HG03469 (cell line): Measurements from ENCODE around the gene MKNK2.

ENCODE experiments used
- ATAC-seq: cut with Tn5 transposase; IDR thresholded peaks from one replicate; pipeline ENCODE4 v1.9.1; 2021; ENCODE audit warnings: mild to moderate bottlenecking, moderate library complexity, moderate number of reproducible peaks; ENCODE audit not compliant: unreplicated experiment

MKNK2 gene

DNA sequence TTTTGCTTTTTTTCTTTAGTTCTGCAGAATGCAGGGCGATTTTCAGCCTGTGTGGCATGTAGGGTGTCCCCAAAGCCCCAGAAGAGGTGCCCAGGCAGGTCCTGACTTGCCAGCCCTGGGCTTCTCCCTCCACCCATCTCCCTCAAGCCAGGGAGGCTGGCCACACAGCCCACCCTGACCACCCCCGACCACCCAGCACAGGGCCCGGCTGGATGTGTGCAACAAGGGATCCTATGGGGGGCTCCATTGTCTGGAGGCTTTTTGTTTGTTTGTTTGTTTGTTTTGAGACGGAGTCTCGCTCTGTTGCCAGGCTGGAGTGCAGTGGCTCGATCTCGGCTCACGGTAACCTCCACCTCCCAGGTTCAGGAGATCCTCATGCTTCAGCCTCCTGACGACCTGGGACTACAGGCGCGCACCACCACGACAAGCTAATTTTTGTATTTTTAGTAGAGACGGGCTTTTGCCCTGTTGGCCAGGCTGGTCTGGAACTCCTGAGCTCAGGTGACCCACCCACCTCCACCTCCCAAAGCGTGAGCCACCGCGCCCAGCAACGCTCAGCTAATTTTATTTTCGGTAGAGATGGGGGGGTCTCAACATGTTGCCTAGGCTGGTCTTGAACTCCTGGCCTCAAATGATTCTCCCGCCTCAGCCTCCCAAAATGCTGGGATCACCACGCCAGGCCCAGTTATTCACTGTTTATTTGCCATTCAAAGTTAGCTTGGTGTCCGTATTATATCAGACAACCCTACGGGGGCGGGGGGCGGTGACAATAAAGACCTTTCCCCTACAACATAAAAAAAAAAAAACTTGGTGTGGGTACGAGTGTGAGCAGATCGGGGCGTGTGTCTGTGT, 7.8 kb upstream of the MKNK2 start:
- ATAC-seq, result no peak

- no peak for ATAC-seq
Observed at GRCh38 chr19:2057484-2058469, 6.7 kb upstream of the MKNK2 start.

- ATAC-seq, result no peak
Observed at GRCh38 chr19:2056837-2057192, 5.8 kb upstream of the MKNK2 start.

DNA sequence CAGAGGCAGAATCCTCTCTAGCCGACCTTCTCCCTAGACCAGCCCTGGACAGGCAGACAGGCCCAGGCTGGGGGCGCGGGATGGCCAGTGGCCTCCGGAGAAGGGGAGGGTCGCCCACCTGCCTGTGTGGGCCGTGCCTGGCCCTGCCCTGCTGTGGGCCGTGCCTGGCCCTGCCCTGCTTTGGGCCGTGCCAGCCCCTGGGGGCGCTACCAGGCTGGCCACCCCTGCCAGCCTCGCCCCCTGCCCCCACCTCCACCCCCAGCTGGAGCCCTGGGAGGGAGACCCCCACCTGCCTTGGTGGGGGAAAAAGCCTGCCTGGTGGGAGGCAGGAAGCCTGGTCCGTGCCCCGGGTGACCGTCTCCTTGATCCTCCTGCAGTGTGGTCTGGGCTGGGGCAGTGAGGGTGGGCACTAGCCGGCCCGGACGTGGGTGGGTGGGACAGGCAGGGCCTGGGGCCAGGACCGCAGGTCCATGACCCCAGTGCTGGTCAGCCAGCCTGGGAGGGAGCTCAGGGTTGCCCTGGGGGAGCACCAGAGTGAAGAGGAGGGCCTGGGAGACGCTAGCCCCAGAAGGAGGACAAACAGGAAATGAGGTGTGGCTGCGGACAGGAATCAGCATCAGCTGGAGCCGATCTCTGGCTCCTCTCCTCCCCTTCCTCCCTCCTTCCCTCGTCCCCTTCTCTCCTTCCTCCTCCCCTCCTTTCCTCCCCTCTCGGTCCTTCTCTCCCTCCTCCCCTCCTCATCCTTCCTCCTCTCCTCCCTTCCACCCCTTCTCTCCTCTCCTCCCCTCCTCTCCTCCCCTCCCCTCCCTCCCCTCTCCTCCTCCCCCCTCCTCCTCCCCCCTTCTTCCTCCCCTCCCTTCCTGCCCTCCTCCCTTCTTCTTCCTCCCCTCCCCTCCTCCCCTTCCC, 5.1 kb upstream of the MKNK2 start:
- ATAC-seq, result no peak

- ATAC-seq, result no peak
Observed at GRCh38 chr19:2054763-2055162, 3.7 kb upstream of the MKNK2 start.

- no peak for ATAC-seq
Observed at GRCh38 chr19:2053601-2054389, 2.8 kb upstream of the MKNK2 start.

- ATAC-seq, result no peak
Observed at GRCh38 chr19:2051773-2052704, 995 bp upstream of the MKNK2 start.

- no peak for ATAC-seq
Observed at GRCh38 chr19:2050349-2050990, 574 bp downstream of the MKNK2 start.

GRCh38 chr19:2049741-2050348, 1.2 kb downstream of the MKNK2 start:
- ATAC-seq, result no peak

DNA sequence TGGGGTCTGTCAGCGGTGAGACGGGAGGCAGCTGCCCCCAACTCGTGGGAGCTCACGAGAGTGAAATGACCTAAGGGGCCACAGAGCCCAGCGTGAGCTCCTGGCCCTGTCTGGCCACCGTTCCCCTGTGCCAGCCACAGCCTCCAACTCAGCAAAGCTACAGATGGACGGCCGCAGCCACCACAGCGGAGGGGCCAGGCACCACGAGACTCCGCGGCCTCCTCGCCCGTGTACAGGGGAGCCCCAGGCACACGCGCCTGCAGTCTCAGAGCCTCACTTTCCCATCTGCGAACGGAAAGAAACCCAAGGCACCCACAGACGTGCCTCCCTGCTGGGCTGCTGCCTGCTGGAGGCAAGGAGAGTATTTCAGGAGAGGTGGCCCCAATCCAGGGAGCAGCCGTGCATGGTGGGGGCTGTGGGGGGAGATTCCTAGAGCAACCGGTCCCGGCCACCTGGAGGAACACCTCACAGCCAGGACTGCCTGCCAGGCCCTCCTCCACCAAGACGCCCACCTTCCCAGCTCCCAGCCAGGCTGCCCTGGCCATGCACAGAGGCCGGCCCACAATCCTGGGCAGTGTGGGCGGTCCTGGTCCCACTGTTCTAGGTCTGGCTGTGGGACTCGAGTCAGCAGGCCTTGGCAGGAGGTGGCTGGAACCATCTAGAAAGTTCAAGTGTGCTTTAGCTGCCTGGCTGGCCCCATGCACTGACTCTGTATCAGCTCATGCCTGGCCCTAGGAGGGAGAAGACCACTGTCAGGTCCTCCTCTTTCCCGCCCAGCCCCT, 1.9 kb downstream of the MKNK2 start:
- ATAC-seq, result no peak

DNA sequence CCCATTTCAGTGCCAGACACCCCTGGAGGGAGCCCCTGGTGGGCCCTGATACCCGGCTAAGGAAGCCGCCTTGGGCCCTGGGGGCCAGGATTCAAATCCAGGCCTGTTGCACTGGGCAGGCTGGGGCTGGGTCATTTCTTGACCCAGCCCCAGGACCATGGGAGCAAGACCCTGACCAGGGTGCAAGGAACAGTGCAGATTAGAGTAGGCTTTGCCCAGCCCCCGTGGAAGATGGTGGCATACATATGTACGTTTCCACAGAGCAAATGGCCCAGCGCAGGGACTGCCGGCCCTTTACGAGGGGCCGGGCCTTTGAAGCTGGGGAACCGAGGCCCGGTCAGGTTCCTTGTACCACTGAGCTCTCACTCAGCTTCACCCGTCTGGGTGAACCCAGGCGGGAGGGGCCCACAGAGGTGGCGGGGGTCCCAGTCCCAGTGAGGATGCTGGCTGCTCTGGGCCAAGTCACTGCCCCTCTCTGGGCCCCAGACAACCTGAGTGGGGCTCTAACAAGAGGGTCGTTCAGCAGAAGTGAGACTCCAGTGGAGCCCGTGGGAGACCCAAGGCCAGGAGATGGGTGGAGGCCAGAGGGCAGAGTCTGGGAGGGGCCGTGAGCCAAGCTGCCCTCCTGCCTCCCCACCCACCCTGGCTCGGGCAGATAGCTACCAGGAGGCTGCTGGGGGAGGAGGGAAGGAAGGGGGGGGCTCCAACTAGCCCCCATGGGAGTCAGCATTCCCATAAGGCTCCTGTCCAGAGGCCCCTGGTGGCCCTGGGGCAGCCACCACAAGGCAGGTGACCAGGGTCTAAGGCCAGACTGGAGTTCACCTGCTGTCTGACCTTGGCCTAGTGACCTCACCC, 2.7 kb downstream of the MKNK2 start:
- no peak for ATAC-seq

DNA sequence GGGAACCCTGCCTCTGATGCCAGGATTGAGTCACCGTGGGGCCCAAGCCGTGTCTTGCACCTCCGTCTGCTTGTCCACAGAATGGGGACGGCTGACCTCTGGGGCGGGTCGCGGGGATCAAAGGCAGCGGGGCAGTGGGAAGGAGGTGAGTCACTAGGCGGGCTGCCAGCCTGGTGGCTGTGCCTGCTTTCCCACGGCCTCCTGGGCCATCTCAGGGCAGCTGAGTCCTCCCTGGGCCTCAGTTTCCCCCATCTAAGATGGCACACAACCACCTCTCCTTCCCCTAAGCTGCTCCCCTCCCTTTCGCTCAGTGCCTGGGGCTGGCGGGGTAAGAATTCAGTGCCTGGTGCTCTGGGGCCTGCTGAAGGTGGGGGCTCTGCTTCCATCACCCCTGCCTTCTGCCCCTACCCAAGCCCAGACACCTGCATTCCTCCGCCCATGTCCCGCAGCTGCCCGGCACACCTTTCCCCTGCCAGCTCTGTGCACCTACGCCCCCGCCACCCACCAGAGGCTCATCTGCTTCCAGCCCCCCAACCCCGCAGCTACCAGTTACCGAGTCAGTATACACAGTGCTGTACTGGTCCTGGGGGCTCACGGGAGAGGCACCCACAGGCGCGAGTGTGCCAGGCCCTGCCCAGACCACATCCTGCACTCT, 3.5 kb downstream of the MKNK2 start:
- no peak for ATAC-seq

GRCh38 chr19:2047076-2047448, 4.0 kb downstream of the MKNK2 start:
- ATAC-seq, result no peak

DNA sequence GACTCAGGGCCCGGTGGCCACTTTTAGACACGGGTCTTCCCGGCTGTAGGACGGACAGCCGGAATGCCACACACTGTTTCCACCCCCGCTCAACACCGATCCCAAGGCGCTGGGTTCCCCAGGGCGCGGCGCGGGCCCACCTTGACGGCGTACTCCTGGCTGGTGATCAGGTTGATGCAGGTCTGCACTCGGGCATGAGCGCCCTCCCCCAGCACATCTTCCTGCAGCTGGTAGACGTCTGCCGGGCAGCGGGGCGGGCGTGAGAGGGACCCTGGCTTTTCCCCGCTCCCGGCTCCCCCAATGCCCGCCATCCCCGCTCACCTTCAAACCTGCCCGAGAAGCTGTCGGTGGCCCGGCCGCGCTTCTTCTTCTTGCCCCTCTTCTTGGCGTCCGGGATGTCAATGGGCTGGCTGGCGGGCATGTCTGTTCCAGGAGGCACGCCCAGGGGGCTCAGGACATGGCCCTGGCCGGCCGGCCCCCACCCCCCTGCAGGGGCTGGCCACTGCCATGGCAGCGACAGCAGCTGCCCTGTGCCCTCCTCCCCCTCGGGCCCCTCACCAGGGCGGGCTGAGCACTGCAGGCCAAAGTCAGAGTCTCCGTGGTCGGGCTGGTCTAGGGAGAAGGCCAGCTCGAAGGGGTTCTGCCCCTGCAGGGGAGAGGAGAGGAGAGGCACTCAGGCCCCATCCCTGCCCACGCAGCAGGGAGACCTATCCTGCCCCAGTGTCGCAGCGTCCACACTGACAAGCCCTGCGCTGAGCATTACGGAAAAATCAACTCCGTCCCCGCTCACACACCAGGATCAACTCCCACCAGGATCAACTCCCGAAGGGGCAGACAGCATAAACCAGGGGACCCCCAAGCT, 4.8 kb downstream of the MKNK2 start:
- no peak for ATAC-seq

DNA sequence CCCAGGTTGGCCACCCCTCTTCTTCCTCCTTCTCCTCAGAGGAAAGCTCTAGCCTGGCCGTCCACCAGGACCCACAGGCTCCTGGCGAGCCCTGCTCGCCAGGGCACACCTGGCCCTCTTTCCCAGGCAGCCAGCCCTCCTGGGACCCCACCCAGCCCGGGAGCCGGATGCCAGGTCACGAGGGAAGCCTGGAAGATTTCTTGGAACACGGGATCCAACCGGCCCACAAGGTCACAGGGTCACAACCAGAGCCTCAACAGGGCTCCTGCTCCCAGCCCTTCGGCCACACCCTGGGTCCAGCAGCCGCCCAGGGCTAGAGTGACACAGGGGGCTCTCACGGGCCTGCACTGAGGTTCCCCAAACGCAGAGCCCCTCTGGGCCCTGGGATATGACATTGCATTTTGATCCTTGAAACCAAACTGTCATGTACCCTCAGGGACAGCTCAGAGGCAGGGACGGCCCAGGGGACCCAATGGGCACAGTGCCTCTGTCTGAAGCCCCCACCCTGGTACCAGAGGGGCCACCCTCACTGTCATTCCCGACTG, 5.5 kb downstream of the MKNK2 start:
- no peak for ATAC-seq
